Left ventricle myocardium inferior (tissue), 1 donor: ENCODE data around the gene UBD. TPM values are rescaled to one million over a fixed set of nuclear protein-coding genes. Genes with fewer than 3 reads are reported as not detected.

Experiments
- DNase-seq: peaks from one replicate; pipeline ENCODE4 v3.0.0-alpha.2; 2020
- H3K27ac ChIP-seq: fragments of 200-600 bp; replicated peaks from 2 replicates; pipeline ENCODE4 v1.8.0; 2021
- H3K27me3 ChIP-seq: fragments of 200-600 bp; 2 replicates; pipeline ENCODE4 v1.8.0; 2021; ENCODE audit warnings: low read depth
- H3K36me3 ChIP-seq: fragments of 200-600 bp; 2 replicates; pipeline ENCODE4 v1.8.0; 2021
- H3K4me1 ChIP-seq: fragments of 200-600 bp; 2 replicates; pipeline ENCODE4 v1.8.0; 2021
- H3K4me3 ChIP-seq: fragments of 200-600 bp; 2 replicates; pipeline ENCODE4 v1.8.0; 2021; ENCODE audit warnings: mild to moderate bottlenecking, moderate library complexity
- H3K9me3 ChIP-seq: fragments of 200-600 bp; replicated peaks from 2 replicates; pipeline ENCODE4 v1.8.0; 2021
- CTCF ChIP-seq: fragments of 200-600 bp; IDR thresholded peaks from 2 replicates; pipeline ENCODE4 v1.8.0; 2021; ENCODE audit warnings: antibody characterized with exemption, mild to moderate bottlenecking, borderline replicate concordance
- intact Hi-C: fragments of 100-400 bp; cut with micrococcal nuclease; formaldehyde crosslinking; loops from one replicate; pipeline ENCODE4 v1.11.0; 2022
- total RNA-seq: library from RNA; stranded (reverse); fragmentation: NEBNext Ultra II Directional; extraction: Animal tissue kit (Norgen Biotek cat#: 25700); gene quantifications from one replicate; pipeline ENCODE4 v1.2.1, GENCODE V29; 2021
- donor health status: DM: no; HTN: yes; CAD: no; lungs with severe emphysema.

UBD gene
- total RNA-seq, 1 donor from 2014 or later = not detected

DNA sequence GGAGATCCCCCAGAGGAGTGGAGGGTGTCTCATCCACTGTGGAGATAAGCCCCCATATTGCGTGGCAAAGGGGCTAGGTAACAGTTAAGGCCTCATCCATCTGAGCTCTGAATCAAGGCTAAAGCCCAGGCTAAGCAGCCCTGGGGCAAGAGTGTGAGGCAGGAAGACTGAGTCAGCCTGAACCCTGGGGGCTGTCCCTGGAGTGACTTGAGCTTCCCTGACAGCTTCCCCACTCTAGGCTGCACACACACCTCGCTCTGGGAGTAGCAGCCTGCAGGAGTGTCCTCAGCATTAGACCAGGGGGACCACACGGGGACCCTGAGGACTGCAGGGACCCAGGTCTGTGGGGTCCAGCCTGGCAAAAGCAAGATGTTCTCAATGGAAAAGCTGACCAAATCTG, 27.9 kb downstream of the UBD start:
- intact Hi-C loops = no loop called here
- H3K4me1 ChIP-seq = no peaks in the 10 kb centered on the region
- no peaks in the 10 kb centered on the region for H3K9me3 ChIP-seq
- H3K4me3 ChIP-seq = no peak overlapping the region
- H3K36me3 ChIP-seq = no peaks in the 10 kb centered on the region
- H3K27ac ChIP-seq = no peak overlapping the region
- no peak for DNase-seq
- TF ChIP-seq CTCF = no peak
- H3K27me3 ChIP-seq = peaks cover under 1% of the 10 kb centered on the region

DNA sequence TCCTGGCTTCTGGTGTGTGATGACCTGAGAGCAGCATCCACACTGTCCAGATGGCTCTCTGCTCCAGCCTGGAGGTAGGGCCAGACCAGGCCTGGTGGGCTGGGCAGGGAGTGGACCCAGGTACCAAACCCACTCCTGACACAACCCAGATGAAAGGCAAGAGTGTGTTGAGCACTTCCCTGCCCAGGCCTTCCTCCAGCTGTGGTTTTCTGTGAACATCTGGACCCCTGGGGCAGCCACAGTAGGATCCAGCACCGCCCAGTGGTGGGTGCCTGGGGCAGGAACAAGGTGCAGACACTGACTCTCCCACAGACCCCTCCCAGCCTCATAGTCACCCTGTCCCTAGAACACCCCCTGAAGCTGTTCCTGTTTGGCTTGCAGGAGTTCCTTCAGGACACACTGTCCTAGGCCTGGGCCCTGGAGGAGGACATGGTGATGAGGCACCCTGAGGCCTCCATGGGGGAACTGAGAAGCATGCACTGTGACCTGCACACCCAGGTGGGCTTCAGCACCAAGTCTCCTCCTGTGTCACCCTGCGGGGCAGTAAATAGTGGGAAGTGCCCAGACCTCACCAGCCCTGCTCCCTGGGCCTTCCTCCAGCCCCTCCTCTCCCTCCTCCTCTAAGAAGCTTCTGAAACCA, 28.7 kb downstream of the UBD start:
- intact Hi-C loops = no loop called here
- Histone ChIP-seq H3K27ac (no peak overlapping the region), H3K36me3 (no peaks in the 10 kb centered on the region), H3K9me3 (no peaks in the 10 kb centered on the region), H3K27me3 (peaks cover 9% of the 10 kb centered on the region), H3K4me1 (no peaks in the 10 kb centered on the region), H3K4me3 (no peak overlapping the region)
- DNase-seq = no peak
- TF ChIP-seq CTCF = no peak

DNA sequence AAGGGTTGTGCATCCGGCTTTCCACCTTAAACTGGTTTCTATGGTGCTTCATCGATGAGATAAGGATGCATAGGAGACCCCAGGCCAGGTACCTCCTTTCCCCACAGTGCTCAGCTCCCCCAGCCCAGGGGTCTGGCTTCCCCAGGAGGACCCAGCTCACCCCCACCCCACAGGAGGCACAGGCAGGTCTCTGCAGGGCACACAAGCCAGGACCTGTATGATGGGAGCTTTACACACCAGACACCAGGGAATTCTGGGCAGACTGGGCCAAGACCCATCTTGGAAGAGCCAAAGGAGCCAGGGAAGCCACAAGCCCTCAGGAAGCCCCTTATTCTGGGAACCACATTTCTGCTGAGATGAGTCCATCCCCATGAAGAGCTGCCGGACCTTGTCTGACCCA, 29.6 kb downstream of the UBD start:
- DNase-seq = no peak
- H3K36me3 ChIP-seq = no peaks in the 10 kb centered on the region
- intact Hi-C loops = no loop called here

GRCh38 chr6:29528988-29529560, 30.5 kb downstream of the UBD start:
- no peak overlapping the region for H3K27ac ChIP-seq
- H3K27me3 ChIP-seq = peaks cover 9% of the 10 kb centered on the region
- H3K4me1 ChIP-seq = no peaks in the 10 kb centered on the region
- H3K4me3 ChIP-seq = no peak overlapping the region
- no peaks in the 10 kb centered on the region for H3K9me3 ChIP-seq
- DNase-seq = no peak
- no peaks in the 10 kb centered on the region for H3K36me3 ChIP-seq
- intact Hi-C loops = no loop called here
- TF ChIP-seq CTCF = no peak

More for the DNA sequence above, 29.6 kb downstream of the UBD start:
- no peak overlapping the region for H3K27ac ChIP-seq
- TF ChIP-seq CTCF = no peak
- H3K9me3 ChIP-seq = no peaks in the 10 kb centered on the region
- H3K27me3 ChIP-seq = peaks cover 9% of the 10 kb centered on the region
- H3K4me3 ChIP-seq = no peak overlapping the region
- no peaks in the 10 kb centered on the region for H3K4me1 ChIP-seq

DNA sequence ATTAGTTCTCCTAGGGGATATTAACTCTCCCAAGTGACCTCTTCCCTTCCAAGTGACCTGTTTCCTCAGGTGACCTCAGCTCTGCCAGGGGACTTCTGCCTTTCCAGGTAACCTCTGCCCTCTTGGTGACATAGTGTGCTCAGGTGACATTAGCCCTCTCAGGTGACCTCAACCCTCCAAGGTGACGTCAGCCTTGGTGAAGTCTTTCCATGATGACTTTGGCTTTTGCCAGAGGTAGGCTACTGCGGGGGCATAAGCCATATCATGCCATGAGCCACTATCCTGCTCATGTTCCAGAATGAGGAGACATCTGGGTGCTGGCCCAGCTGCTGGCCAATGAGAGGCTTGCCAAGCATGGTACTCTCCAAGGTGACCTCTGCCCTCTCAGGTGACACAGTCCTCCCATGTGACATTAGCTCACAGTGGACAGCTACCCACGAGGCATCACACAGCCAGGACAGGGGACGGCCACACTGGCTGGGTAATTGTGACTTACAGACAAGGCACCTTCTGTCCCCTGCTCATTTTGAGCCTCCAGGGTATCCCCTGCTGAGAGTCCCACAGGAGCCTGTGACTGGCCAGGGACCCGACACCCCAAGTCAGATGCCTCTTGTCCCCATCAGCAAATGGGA, 31.1 kb downstream of the UBD start:
- Histone ChIP-seq H3K9me3 (no peaks in the 10 kb centered on the region), H3K4me1 (no peaks in the 10 kb centered on the region), H3K27ac (no peak overlapping the region), H3K36me3 (no peaks in the 10 kb centered on the region), H3K4me3 (no peak overlapping the region), H3K27me3 (peaks cover 9% of the 10 kb centered on the region)
- DNase-seq = no peak
- intact Hi-C loops = no loop called here
- no peak for TF ChIP-seq CTCF
